ENCODE measurements around the gene METTL27.
"Not testable (repeated sequence)": the region's sequence is repeated elsewhere in the genome, so short reads cannot be mapped to it uniquely, and the experiment has no call there.

Gene METTL27

GRCh38 chr7:73799282-73800141 is 42.8 kb downstream of the METTL27 start:
- Histone ChIP-seq H3K4me3 (ENCODE audit: low read depth in 1 of 2, low read length in 1 of 2) (no peak overlapping the region), H3K27ac (no peak overlapping the region), H3K36me3 (no peaks in the 10 kb centered on the region), H3K4me1 (ENCODE audit: control insufficient read depth in 1 of 2, insufficient read depth in 1 of 2, low read depth in 1 of 2, low read length in 1 of 2) (no peaks in the 10 kb centered on the region), H3K27me3 (no peaks in the 10 kb centered on the region), H3K9me3 (no peaks in the 10 kb centered on the region)
- TF ChIP-seq CTCF (IDR thresholded peaks at IDR 0.05): no peak

GRCh38 chr7:73797176-73797575 is 45.1 kb downstream of the METTL27 start:
- not testable (repeated sequence) for H3K36me3 ChIP-seq; H3K9me3 ChIP-seq; H3K27ac ChIP-seq; H3K4me1 ChIP-seq (ENCODE audit: control insufficient read depth in 1 of 2, insufficient read depth in 1 of 2, low read depth in 1 of 2, low read length in 1 of 2); H3K27me3 ChIP-seq; H3K4me3 ChIP-seq (ENCODE audit: low read depth in 1 of 2, low read length in 1 of 2)

GRCh38 chr7:73796656-73797055 is 45.7 kb downstream of the METTL27 start:
- not testable (repeated sequence) for H3K27ac ChIP-seq; H3K4me1 ChIP-seq (ENCODE audit: control insufficient read depth in 1 of 2, insufficient read depth in 1 of 2, low read depth in 1 of 2, low read length in 1 of 2); H3K36me3 ChIP-seq; H3K4me3 ChIP-seq (ENCODE audit: low read depth in 1 of 2, low read length in 1 of 2); H3K9me3 ChIP-seq; H3K27me3 ChIP-seq

- not testable (repeated sequence) for H3K9me3 ChIP-seq; H3K4me3 ChIP-seq (ENCODE audit: low read depth in 1 of 2, low read length in 1 of 2); H3K4me1 ChIP-seq (ENCODE audit: control insufficient read depth in 1 of 2, insufficient read depth in 1 of 2, low read depth in 1 of 2, low read length in 1 of 2); H3K27ac ChIP-seq; H3K36me3 ChIP-seq; H3K27me3 ChIP-seq
These were observed 47.1 kb downstream of the METTL27 start for GRCh38 chr7:73795188-73795587.

GRCh38 chr7:73791170-73791690 is 51.1 kb downstream of the METTL27 start:
- H3K4me3 ChIP-seq (ENCODE audit: low read depth in 1 of 2, low read length in 1 of 2); H3K27me3 ChIP-seq; H3K27ac ChIP-seq; H3K36me3 ChIP-seq; H3K9me3 ChIP-seq; H3K4me1 ChIP-seq (ENCODE audit: control insufficient read depth in 1 of 2, insufficient read depth in 1 of 2, low read depth in 1 of 2, low read length in 1 of 2): not testable (repeated sequence)

GRCh38 chr7:73789051-73789450 is 53.3 kb downstream of the METTL27 start:
- TF ChIP-seq CTCF (IDR thresholded peaks at IDR 0.05): no peak

GRCh38 chr7:73787786-73788048 is 54.6 kb downstream of the METTL27 start:
- not testable (repeated sequence) for H3K27ac ChIP-seq; H3K36me3 ChIP-seq; H3K4me3 ChIP-seq (ENCODE audit: low read depth in 1 of 2, low read length in 1 of 2); H3K27me3 ChIP-seq; H3K4me1 ChIP-seq (ENCODE audit: control insufficient read depth in 1 of 2, insufficient read depth in 1 of 2, low read depth in 1 of 2, low read length in 1 of 2); H3K9me3 ChIP-seq

More at GRCh38 chr7:73789051-73789450, 53.3 kb downstream of the METTL27 start:
- Histone ChIP-seq H3K4me3 (ENCODE audit: low read depth in 1 of 2, low read length in 1 of 2) (no peak overlapping the region), H3K36me3 (no peaks in the 10 kb centered on the region), H3K27ac (no peak overlapping the region), H3K27me3 (no peaks in the 10 kb centered on the region), H3K4me1 (ENCODE audit: control insufficient read depth in 1 of 2, insufficient read depth in 1 of 2, low read depth in 1 of 2, low read length in 1 of 2) (no peaks in the 10 kb centered on the region), H3K9me3 (no peaks in the 10 kb centered on the region)

GRCh38 chr7:73786588-73786987 is 55.7 kb downstream of the METTL27 start:
- Histone ChIP-seq H3K9me3 (no peaks in the 10 kb centered on the region), H3K4me3 (ENCODE audit: low read depth in 1 of 2, low read length in 1 of 2) (no peak overlapping the region), H3K27ac (no peak overlapping the region), H3K27me3 (no peaks in the 10 kb centered on the region), H3K36me3 (no peaks in the 10 kb centered on the region), H3K4me1 (ENCODE audit: control insufficient read depth in 1 of 2, insufficient read depth in 1 of 2, low read depth in 1 of 2, low read length in 1 of 2) (no peaks in the 10 kb centered on the region)
- TF ChIP-seq CTCF (IDR thresholded peaks at IDR 0.05): no peak

Data from neutrophil (primary cell).